H1 (cell line): ENCODE measurements around the gene ATP5MC2. TPM values are rescaled to one million over a fixed set of nuclear protein-coding genes. Genes with fewer than 3 reads are reported as not detected.

Source experiments
- CTCF ChIA-PET: fragments of 300-600 bp; sonication (Branson Sonifier 250); formaldehyde crosslinking; loops from one replicate; lab custom pipeline; 2021; ENCODE audit not compliant: partially characterized antibody; lab: Charles Lee
- POLR2A ChIA-PET: fragments of 300-600 bp; sonication (Branson Sonifier 250); formaldehyde crosslinking; loops from one replicate; lab custom pipeline; 2021; ENCODE audit warnings: inconsistent platforms; ENCODE audit not compliant: partially characterized antibody; lab: Charles Lee
- DNase-seq, 2 experiments: peaks; one replicate each; pipeline versions ENCODE4 v3.0.0 to v3.0.0-alpha.2; 2010 to 2022; ENCODE audit warnings: low spot score in 2 of 2, low read depth in 1 of 2, mixed read lengths in 1 of 2
- FAIRE-seq: peaks from 2 replicates; lab custom pipeline; 2011; peaks lifted over from hg19 to GRCh38; lab: Jason Lieb, UNC
- H2AFZ ChIP-seq: 2 replicates; pipeline ENCODE4 v1.8.1; 2012; ENCODE audit warnings: low read length, inconsistent platforms
- H2AK5ac ChIP-seq: 2 replicates; pipeline ENCODE4 v1.6.1; 2013; ENCODE audit warnings: low read depth, low read length
- H2BK120ac ChIP-seq: replicated peaks from 2 replicates; pipeline ENCODE3; 2013; ENCODE audit warnings: low read depth, low read length, inconsistent platforms
- H2BK12ac ChIP-seq: 2 replicates; pipeline ENCODE4 v1.6.1; 2013; ENCODE audit warnings: low read depth, low read length
- H2BK15ac ChIP-seq: 2 replicates; pipeline ENCODE4 v1.6.1; 2013; ENCODE audit warnings: low read length
- H2BK20ac ChIP-seq: 2 replicates; pipeline ENCODE4 v1.6.1; 2013; ENCODE audit warnings: low read length
- H2BK5ac ChIP-seq: 2 replicates; pipeline ENCODE4 v1.6.1; 2013; ENCODE audit warnings: low read depth, low read length
- H3K14ac ChIP-seq: 2 replicates; pipeline ENCODE4 v1.6.1; 2013; ENCODE audit warnings: inconsistent platforms; ENCODE audit not compliant: insufficient read length
- H3K18ac ChIP-seq: 2 replicates; pipeline ENCODE4 v1.6.1; 2013; ENCODE audit warnings: low read length; ENCODE audit errors: extremely low read depth
- H3K23ac ChIP-seq: 2 replicates; pipeline ENCODE4 v1.6.1; 2013; ENCODE audit warnings: inconsistent platforms; ENCODE audit not compliant: insufficient read length
- H3K23me2 ChIP-seq: 2 replicates; pipeline ENCODE4 v1.6.1; 2013; ENCODE audit warnings: low read depth, low read length
- H3K27ac ChIP-seq: 2 replicates; pipeline ENCODE4 v1.6.1; 2011; ENCODE audit warnings: low read depth, low read length, inconsistent platforms
- H3K27me3 ChIP-seq, 4 experiments: replicated peaks in 1 of 4; 1 replicate in 1 of 4; 2 replicates in 3 of 4; pipeline versions ENCODE4 v1.6.1 to v1.8.1; 2011 to 2013; ENCODE audit warnings: low read length in 3 of 4, mild to moderate bottlenecking in 3 of 4, inconsistent platforms in 2 of 4, mixed read lengths in 2 of 4, moderate library complexity in 1 of 4; ENCODE audit not compliant: control insufficient read depth in 3 of 4, insufficient read depth in 3 of 4; ENCODE audit errors: extremely low read depth in 1 of 4
- H3K36me3 ChIP-seq, 4 experiments: 2 replicates each; pipeline versions ENCODE4 v1.6.1 to v1.8.1; 2011 to 2013; ENCODE audit warnings: mild to moderate bottlenecking in 4 of 4, low read length in 3 of 4, moderate library complexity in 2 of 4, control low read depth in 1 of 4, inconsistent platforms in 1 of 4; ENCODE audit not compliant: insufficient read depth in 4 of 4, control insufficient read depth in 2 of 4
- H3K4ac ChIP-seq: replicated peaks from 2 replicates; pipeline ENCODE3; 2013; ENCODE audit warnings: low read length, low read depth, mixed read lengths, inconsistent platforms; ENCODE audit not compliant: insufficient read length
- H3K4me1 ChIP-seq, 4 experiments: replicated peaks in 1 of 4; 1 replicate in 1 of 4; 2 replicates in 3 of 4; pipeline versions ENCODE4 v1.6.1 to v1.8.1; 2011 to 2013; ENCODE audit warnings: low read length in 3 of 4, inconsistent platforms in 2 of 4, mixed read lengths in 1 of 4; ENCODE audit not compliant: insufficient read depth in 4 of 4, control insufficient read depth in 3 of 4
- H3K4me2 ChIP-seq, 2 experiments: 2 replicates each; pipeline versions ENCODE4 v1.6.1 to v1.8.1; 2011 to 2013; ENCODE audit warnings: low read depth in 2 of 2, low read length in 2 of 2, control low read depth in 1 of 2, inconsistent platforms in 1 of 2, mild to moderate bottlenecking in 1 of 2; ENCODE audit not compliant: insufficient read depth in 1 of 2
- H3K4me3 ChIP-seq, 4 experiments: fragments of 200-600, 300-600 bp in 1 of 4; sonication (generic), shearing (Covaris generic), sonication (Bioruptor Twin) in 1 of 4; 2 replicates each; pipeline versions ENCODE4 v1.5.1 to v1.8.1; 2011 to 2016; ENCODE audit warnings: low read length in 4 of 4, low read depth in 3 of 4, control low read depth in 2 of 4, inconsistent platforms in 2 of 4, mild to moderate bottlenecking in 2 of 4, mixed read lengths in 1 of 4, moderate library complexity in 1 of 4; ENCODE audit not compliant: insufficient read depth in 2 of 4; ENCODE audit errors: extremely low read depth in 1 of 4
- H3K56ac ChIP-seq: replicated peaks from 2 replicates; pipeline ENCODE3; 2013; ENCODE audit warnings: low read depth, mild to moderate bottlenecking, mixed read lengths, low read length, inconsistent platforms; ENCODE audit not compliant: insufficient read length
- H3K79me1 ChIP-seq: 2 replicates; pipeline ENCODE4 v1.6.1; 2013; ENCODE audit warnings: low read depth, low read length, control low read depth
- H3K79me2 ChIP-seq, 2 experiments: 2 replicates each; pipeline versions ENCODE4 v1.6.1 to v1.8.1; 2012 to 2013; ENCODE audit warnings: low read length in 2 of 2, mild to moderate bottlenecking in 2 of 2, inconsistent platforms in 1 of 2; ENCODE audit not compliant: insufficient read depth in 2 of 2, control insufficient read depth in 1 of 2
- H3K9ac ChIP-seq, 4 experiments: replicated peaks in 1 of 4; 1 replicate in 1 of 4; 2 replicates in 3 of 4; pipeline versions ENCODE4 v1.6.1 to v1.8.1; 2011 to 2013; ENCODE audit warnings: low read depth in 3 of 4, low read length in 3 of 4, control low read depth in 2 of 4, mild to moderate bottlenecking in 2 of 4, moderate library complexity in 2 of 4, inconsistent platforms in 1 of 4; ENCODE audit errors: extremely low read depth in 1 of 4
- H3K9me3 ChIP-seq, 2 experiments: 2 replicates each; pipeline versions ENCODE4 v1.6.1 to v1.8.1; 2012 to 2013; ENCODE audit warnings: mild to moderate bottlenecking in 2 of 2, moderate library complexity in 2 of 2, control low read depth in 1 of 2, inconsistent platforms in 1 of 2, low read depth in 1 of 2, low read length in 1 of 2, mixed read lengths in 1 of 2; ENCODE audit not compliant: insufficient read depth in 2 of 2
- H4K20me1 ChIP-seq, 2 experiments: replicated peaks in 1 of 2; 2 replicates each; pipeline versions ENCODE3 to v1.8.1; 2011 to 2013; ENCODE audit warnings: inconsistent platforms in 2 of 2, low read length in 2 of 2, mild to moderate bottlenecking in 1 of 2; ENCODE audit not compliant: insufficient read depth in 2 of 2, control insufficient read depth in 1 of 2
- H4K5ac ChIP-seq: 2 replicates; pipeline ENCODE4 v1.6.1; 2013; ENCODE audit warnings: low read length, low read depth, mixed read lengths, inconsistent platforms; ENCODE audit not compliant: insufficient read length
- H4K8ac ChIP-seq: 2 replicates; pipeline ENCODE4 v1.8.0; 2013; ENCODE audit warnings: mild to moderate bottlenecking, moderate library complexity, low read length, inconsistent platforms; ENCODE audit not compliant: insufficient read depth; ENCODE audit errors: extremely low read depth
- H4K91ac ChIP-seq: replicated peaks from 2 replicates; pipeline ENCODE3; 2013; ENCODE audit warnings: low read length, mixed read lengths, inconsistent platforms; ENCODE audit not compliant: insufficient read length
- BCL11A ChIP-seq, 2 experiments: IDR thresholded peaks; one replicate each; pipeline ENCODE4 v1.6.1; 2011; ENCODE audit warnings: low read depth in 2 of 2, low read length in 2 of 2, mild to moderate bottlenecking in 2 of 2
- EGR1 ChIP-seq: IDR thresholded peaks from 2 replicates; pipeline ENCODE4 v1.6.1; 2011; ENCODE audit warnings: low read depth, low read length, borderline replicate concordance
- KDM1A ChIP-seq: fragments of 200-600, 300-600 bp; sonication (generic); IDR thresholded peaks from 2 replicates; pipeline ENCODE4 v1.7.1; 2016; ENCODE audit warnings: mild to moderate bottlenecking, low read length, borderline replicate concordance
- KDM4A ChIP-seq: IDR thresholded peaks from one replicate; pipeline ENCODE4 v1.7.1; 2012; ENCODE audit warnings: low read depth, mild to moderate bottlenecking, moderate library complexity, low read length, inconsistent platforms; ENCODE audit not compliant: severe bottlenecking
- KDM5A ChIP-seq: fragments of 200-600 bp; IDR thresholded peaks from 2 replicates; pipeline ENCODE4 v1.7.1; 2012; ENCODE audit warnings: mild to moderate bottlenecking, low read length, inconsistent platforms, mixed read lengths
- RAD21 ChIP-seq, 2 experiments: IDR thresholded peaks in 1 of 2; conservative IDR thresholded peaks in 1 of 2; 2 replicates each; pipeline ENCODE4 v1.6.1; 2011; ENCODE audit warnings: low read depth in 2 of 2, low read length in 2 of 2, improper control_type of control experiment in 1 of 2, inconsistent platforms in 1 of 2, mild to moderate bottlenecking in 1 of 2, moderate library complexity in 1 of 2
- SIX5 ChIP-seq: IDR thresholded peaks from 2 replicates; pipeline ENCODE4 v1.6.1; 2011; ENCODE audit warnings: mild to moderate bottlenecking, low read depth, low read length
- SRF ChIP-seq: IDR thresholded peaks from 2 replicates; pipeline ENCODE4 v1.6.1; 2011; ENCODE audit warnings: mild to moderate bottlenecking, low read depth, low read length, moderate library complexity
- WGBS, 2 experiments: shearing (Covaris generic) in 1 of 2; methylation state at CpG; one replicate each; pipeline versions ENCODE4 v1.1.6 to v1.1.7; 2013 to 2015; ENCODE audit warnings: low lambda C conversion rate in 2 of 2, mixed read lengths in 2 of 2, inconsistent platforms in 1 of 2, low coverage in 1 of 2, missing lambda C conversion rate in 1 of 2; ENCODE audit not compliant: insufficient replicate concordance in 2 of 2, insufficient coverage in 1 of 2, insufficient read length in 1 of 2; ENCODE audit errors: extremely low coverage in 1 of 2, missing lambda C conversion rate in 1 of 2; 5-methylcytosine and 5-hydroxymethylcytosine counted together
- polyA plus RNA-seq, 7 experiments: library from polyadenylated mRNA; depleted of rRNA in 3 of 7; stranded (reverse) in 5 of 7; unstranded in 2 of 7; fragments of >200 nt in 5 of 7; fragments of 200-250 nt in 2 of 7; gene quantifications; 1 replicate in 5 of 7; 2 replicates in 1 of 7; 4 replicates in 1 of 7; pipeline versions ENCODE4 v1.2.1 to v1.2.3, GENCODE V29; 2011 to 2013; ENCODE audit warnings: missing spikeins in 2 of 7, mixed read lengths in 2 of 7
- total RNA-seq: library from RNA; stranded (reverse); fragmentation: NEBNext Ultra II Directional; extraction: Animal tissue kit (Norgen Biotek cat#: 25700); gene quantifications from 2 replicates; pipeline ENCODE4 v1.2.1, GENCODE V29; 2021
- TF ChIP-seq, protein P1 (sequence below): IDR thresholded peaks from 2 replicates; pipeline ENCODE4 v1.6.1; 2012; ENCODE audit warnings: inconsistent platforms

Gene ATP5MC2
- total and polyA plus RNA-seq, 2 of the 8 experiments (the other 6 are each of a cell fraction or from before 2014, with no cell fraction given) = 408 to 952 TPM

GRCh38 chr12:53695152-53696145 lies 19.6 kb upstream of the ATP5MC2 start:
- Histone ChIP-seq H2AK5ac (no peak overlapping the region), H3K79me2 (no peaks in the 10 kb centered on the region), H3K4ac (peak overlapping the region; percentile 64), H3K23me2 (peaks cover 11% of the 10 kb centered on the region), H3K27ac (no peak overlapping the region), H2BK5ac (0 out of 2 replicates have a peak overlapping the region, but pooled peaks have one; percentile 10), H2BK15ac (peak overlapping the region; percentile 29; the same call in 1 of the 2 replicates), H3K56ac (no peak overlapping the region), H3K4me2 (peak overlapping the region; percentile 80 to 87), H4K20me1 (no peaks in the 10 kb centered on the region), H2BK12ac (peak overlapping the region; percentile 55; the same call in 1 of the 2 replicates), H4K91ac (no peak overlapping the region), H3K36me3 (no peaks in the 10 kb centered on the region), H3K4me1 (peaks cover 3 to 17% (median 9%) of the 10 kb centered on the region in 4 experiments), H3K79me1 (no peaks in the 10 kb centered on the region), H2BK20ac (0 out of 2 replicates have a peak overlapping the region, but pooled peaks have one; percentile 48), H3K4me3 (peak overlapping the region; percentile 35 to 57 (median 41)), H3K14ac (no peak overlapping the region), H3K9ac (0 out of 7 replicates have a peak overlapping the region, but pooled peaks of 1 of the 4 experiments have one; percentile 6), H3K9me3 (no peaks in the 10 kb centered on the region), H2BK120ac (peak overlapping the region; percentile 52), H4K5ac (no peak overlapping the region), H2AFZ (0 out of 2 replicates have a peak overlapping the region, but pooled peaks have one; percentile 67), H4K8ac (no peak overlapping the region; the same call in 1 of the 2 replicates), H3K18ac (peak overlapping the region; percentile 87), H3K23ac (no peak overlapping the region), H3K27me3 (peaks cover 8 to 40% (median 35%) of the 10 kb centered on the region in 4 experiments)
- FAIRE-seq (no peak), DNase-seq (peak in 1 of 2 experiments; percentile 74)
- POLR2A ChIA-PET = interaction anchor here (0.8 to 11.9 kb wide), 7 partner anchors 9 to 212 kb away, joined by 3 to 109 read pairs (median 5); partner anchors contain the start of gene ATP5MC2
- WGBS, 2 experiments = 8% methylated on average over 41 of the region's 57 CpGs; no CpG with 5 or more reads in 1 of the 2 experiments
- CTCF ChIA-PET = interaction anchor here (0.7 to 7.1 kb wide), 6 partner anchors 10 to 291 kb away, joined by 3 to 194 read pairs (median 5); no protein-coding TSS in a partner anchor
- TF ChIP-seq, protein P1, sequence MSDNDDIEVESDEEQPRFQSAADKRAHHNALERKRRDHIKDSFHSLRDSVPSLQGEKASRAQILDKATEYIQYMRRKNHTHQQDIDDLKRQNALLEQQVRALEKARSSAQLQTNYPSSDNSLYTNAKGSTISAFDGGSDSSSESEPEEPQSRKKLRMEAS = peak; percentile 35; the same call in 1 of the 2 replicates
- TF ChIP-seq KDM4A (peak; percentile 32), EGR1 (no peak), SRF (no peak), RAD21 (IDR thresholded peaks at IDR 0.05 in 1 of 2, conservative IDR thresholded peaks at IDR 0.05 in 1 of 2; ENCODE audit: low read depth in 2 of 2, low read length in 2 of 2) (no peak), SIX5 (no peak), BCL11A (IDR thresholded peaks at IDR 0.05; ENCODE audit: low read depth in 2 of 2, low read length in 2 of 2) (no peak), KDM5A (no peak), KDM1A (no peak)
